ENCODE results near the gene PDE4B.
"Not testable (repeated sequence)": the region's sequence is repeated elsewhere in the genome, so short reads cannot be mapped to it uniquely, and the experiment has no call there.

The PDE4B gene

DNA sequence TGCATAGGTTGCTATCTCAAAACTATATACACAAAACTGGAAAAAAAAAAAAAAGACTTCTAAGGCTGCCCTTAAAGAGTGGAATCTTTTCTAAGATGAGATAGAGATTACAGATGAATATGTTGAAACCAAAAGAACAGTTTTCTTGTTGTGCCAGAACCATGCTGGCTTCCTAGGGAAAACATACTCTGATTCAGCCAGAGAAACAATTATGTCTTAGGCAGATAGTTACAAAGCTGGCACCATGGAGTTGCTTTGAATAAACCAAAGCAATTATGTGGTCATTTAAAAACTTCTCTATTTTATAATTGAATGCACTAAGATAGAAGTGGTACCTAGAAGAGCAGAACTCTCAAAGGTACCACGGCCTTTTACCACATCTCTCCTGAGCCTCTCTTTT, 341.3 kb downstream of the PDE4B start:
- no peak for DNase-seq (ENCODE audit: low read depth)
- no peak overlapping the region for H3K4me3 ChIP-seq (ENCODE audit: low read length)
- TF ChIP-seq, protein P1, sequence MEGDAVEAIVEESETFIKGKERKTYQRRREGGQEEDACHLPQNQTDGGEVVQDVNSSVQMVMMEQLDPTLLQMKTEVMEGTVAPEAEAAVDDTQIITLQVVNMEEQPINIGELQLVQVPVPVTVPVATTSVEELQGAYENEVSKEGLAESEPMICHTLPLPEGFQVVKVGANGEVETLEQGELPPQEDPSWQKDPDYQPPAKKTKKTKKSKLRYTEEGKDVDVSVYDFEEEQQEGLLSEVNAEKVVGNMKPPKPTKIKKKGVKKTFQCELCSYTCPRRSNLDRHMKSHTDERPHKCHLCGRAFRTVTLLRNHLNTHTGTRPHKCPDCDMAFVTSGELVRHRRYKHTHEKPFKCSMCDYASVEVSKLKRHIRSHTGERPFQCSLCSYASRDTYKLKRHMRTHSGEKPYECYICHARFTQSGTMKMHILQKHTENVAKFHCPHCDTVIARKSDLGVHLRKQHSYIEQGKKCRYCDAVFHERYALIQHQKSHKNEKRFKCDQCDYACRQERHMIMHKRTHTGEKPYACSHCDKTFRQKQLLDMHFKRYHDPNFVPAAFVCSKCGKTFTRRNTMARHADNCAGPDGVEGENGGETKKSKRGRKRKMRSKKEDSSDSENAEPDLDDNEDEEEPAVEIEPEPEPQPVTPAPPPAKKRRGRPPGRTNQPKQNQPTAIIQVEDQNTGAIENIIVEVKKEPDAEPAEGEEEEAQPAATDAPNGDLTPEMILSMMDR (conservative IDR thresholded peaks at IDR 0.05; ENCODE audit: low read length): no peak

DNA sequence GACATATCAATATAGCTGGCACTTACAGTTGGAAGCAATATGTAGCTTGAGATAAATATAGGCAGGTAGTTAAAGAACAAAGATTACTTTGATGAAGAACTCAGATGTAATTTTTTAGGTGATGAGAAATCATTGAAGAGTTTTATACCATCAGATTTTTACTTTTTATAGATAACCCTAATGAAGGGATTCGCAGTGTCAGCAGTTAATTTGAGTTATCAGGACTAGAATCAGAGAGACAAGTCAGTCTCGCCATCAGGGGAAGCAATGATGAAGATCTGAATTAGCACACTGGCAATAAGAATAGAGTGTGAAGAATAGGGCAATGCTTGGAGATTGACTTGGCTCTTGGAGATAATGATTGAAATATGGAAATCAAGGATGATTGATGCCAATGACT, 342.5 kb downstream of the PDE4B start:
- no peak for DNase-seq (ENCODE audit: low read depth)
- H3K4me3 ChIP-seq (ENCODE audit: low read length): no peak overlapping the region
- TF ChIP-seq, protein P1 (conservative IDR thresholded peaks at IDR 0.05; ENCODE audit: low read length): no peak

DNA sequence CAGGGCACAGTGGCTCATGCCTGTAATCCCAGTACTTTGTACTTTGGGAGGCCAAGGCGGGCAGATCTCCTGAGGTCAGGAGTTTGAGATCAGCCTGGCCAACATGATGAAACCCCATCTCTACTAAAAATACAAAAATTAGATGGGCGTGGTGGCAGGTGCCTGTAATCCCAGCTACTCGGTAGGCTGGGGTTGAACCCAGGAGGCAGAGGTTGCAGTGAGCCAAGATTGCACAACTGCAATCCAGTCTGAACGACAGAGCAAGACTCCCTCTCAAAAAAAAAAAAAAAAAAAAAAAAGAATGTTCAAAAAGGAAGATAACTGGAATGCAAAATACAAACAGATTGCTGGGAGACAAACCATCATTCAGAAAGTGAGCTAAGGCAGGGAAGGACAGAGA, 343.7 kb downstream of the PDE4B start:
- not testable (repeated sequence) for DNase-seq (ENCODE audit: low read depth); H3K4me3 ChIP-seq (ENCODE audit: low read length)

DNA sequence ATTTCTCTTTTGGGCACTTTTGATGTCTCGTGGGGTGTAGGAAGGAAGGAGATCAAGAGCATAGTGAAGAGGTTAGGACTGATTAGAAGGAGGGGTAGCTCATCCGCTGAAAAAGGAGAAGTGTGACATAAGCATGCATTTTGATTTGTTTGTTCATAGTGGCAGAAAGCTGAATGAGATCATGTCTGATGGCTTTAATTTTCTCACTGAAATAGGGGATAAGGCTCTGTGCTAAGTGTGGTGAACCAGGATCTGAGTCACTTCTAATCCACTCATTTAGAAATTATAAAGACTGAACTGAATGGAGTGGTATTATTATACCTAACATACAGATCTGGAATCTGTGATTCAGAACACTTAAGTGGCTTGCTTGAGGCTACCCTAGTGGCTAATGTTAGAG, 344.5 kb downstream of the PDE4B start:
- DNase-seq (ENCODE audit: low read depth): peak; percentile 38
- no peak overlapping the region for H3K4me3 ChIP-seq (ENCODE audit: low read length)
- TF ChIP-seq, protein P1 (conservative IDR thresholded peaks at IDR 0.05; ENCODE audit: low read length): no peak

DNA sequence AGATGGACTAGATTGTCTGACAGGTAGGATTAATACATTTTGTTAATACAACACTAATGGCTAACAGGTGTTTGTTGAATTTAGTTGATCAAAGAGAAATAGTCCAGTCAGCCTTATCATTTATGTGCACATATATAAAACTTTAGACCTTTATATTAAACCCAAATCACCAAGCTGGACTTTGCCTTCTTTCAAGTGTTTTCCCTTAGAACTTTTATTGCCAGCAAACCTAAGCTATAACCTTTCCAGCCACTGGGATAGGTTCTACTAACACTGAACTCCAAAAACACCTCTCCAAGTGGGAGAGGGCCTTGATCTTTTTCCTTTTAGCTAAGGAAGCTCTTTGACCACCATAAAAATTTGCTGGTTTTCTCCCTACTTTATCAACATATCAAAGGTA, 345.9 kb downstream of the PDE4B start:
- DNase-seq (ENCODE audit: low read depth): no peak
- TF ChIP-seq, protein P1 (conservative IDR thresholded peaks at IDR 0.05; ENCODE audit: low read length): no peak
- no peak overlapping the region for H3K4me3 ChIP-seq (ENCODE audit: low read length)

DNA sequence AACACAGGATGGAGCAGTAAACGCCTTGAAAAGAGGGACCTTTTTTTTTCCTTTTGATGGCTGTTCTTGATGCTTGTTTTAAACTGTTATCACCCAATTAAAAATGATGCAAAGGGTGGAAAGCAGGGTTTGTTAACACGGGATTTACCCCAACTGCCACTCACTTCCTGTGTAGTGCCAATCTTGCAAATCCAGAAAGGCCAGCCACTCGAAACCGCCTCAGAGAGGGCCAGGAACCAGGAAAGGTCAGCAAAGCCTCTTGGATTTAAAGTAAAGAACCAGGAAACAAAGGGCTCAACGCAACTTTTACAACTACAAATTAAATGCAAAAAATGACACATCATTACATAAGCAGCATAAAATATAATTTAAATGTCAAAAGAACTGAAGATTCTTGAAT, 347.4 kb downstream of the PDE4B start:
- H3K4me3 ChIP-seq (ENCODE audit: low read length): no peak overlapping the region
- TF ChIP-seq, protein P1 (conservative IDR thresholded peaks at IDR 0.05; ENCODE audit: low read length): no peak
- DNase-seq (ENCODE audit: low read depth): no peak

DNA sequence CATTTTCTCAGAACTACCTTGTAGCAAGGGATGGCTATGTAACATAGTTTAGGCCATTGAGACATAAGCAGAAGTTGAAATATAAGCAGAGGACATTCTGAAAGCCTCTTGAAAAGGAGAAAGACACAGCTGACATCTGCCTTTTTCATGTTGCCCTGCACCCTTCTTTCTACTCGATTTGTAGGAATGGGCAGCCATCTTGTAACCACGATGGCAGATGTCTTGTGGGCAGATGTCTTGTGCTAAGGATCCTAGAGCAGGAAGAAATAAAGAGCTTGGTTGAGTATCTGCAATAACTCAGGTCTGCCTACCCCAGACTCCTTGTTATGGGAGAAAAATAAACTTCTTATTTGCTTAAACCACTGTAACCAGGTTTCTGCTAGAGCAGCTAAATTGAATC, 351.0 kb downstream of the PDE4B start:
- no peak for DNase-seq (ENCODE audit: low read depth)
- TF ChIP-seq, protein P1 (conservative IDR thresholded peaks at IDR 0.05; ENCODE audit: low read length): no peak
- no peak overlapping the region for H3K4me3 ChIP-seq (ENCODE audit: low read length)

DNA sequence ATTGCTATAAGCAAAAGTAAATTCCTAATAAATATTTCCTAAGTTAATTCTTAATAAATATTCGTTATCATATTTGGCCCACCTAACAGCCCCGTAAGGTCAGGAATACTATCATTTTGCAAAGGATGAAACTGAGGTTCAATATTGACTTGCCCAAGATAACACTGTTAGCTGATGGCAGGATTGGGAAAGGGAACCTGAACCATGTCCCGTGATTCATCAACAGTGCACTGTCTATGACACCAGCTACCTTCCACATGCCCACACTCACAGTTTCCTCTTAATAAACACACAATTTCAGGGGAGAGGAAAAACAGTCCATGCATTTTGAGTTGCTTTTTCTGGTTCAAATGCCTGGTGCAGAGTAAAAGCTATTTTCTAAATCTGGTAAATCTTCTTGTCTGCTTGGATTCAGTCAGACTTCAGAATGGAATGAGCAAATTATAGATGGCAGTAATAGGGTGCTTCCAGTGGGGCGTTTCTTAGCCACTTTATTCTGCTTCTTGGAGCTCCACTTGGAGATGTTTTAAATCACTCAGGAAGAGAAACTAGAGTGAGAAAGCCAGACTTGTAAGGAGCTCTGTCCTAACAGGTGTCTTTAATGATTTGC, 354.6 kb downstream of the PDE4B start:
- no peak overlapping the region for H3K4me3 ChIP-seq (ENCODE audit: low read length)
- TF ChIP-seq, protein P1 (conservative IDR thresholded peaks at IDR 0.05; ENCODE audit: low read length): no peak
- no peak for DNase-seq (ENCODE audit: low read depth)
